OCI-LY7 (cell line): ENCODE data around the gene ETV3L. TPM values are rescaled to one million over a fixed set of nuclear protein-coding genes. Genes with fewer than 3 reads are reported as not detected.

ENCODE experiments used
- BruUV-seq: library from RNA; stranded (reverse); fragments of 400-500 nt; replicated peaks from 2 replicates; lab custom pipeline; 2021; lab: Mats Ljungman, UMichigan
- CTCF ChIA-PET: fragments of 300-600 bp; sonication (Branson Sonifier 250); formaldehyde crosslinking; loops from one replicate; lab custom pipeline; 2022; ENCODE audit warnings: antibody characterized with exemption; ENCODE audit not compliant: unreplicated experiment; lab: Charles Lee
- POLR2A ChIA-PET: fragments of 300-600 bp; sonication (Branson Sonifier 250); formaldehyde crosslinking; loops from one replicate; lab custom pipeline; 2022; ENCODE audit warnings: antibody characterized with exemption; lab: Charles Lee
- DNase-seq: peaks from one replicate; pipeline ENCODE4 v3.0.0-alpha.2; 2015; ENCODE audit warnings: low spot score
- H2AFZ ChIP-seq: fragments of 200-600 bp; sonication (generic), shearing (Covaris generic); 2 replicates; pipeline ENCODE4 v1.6.1; 2014; ENCODE audit warnings: mild to moderate bottlenecking, antibody characterized with exemption, low read length, moderate library complexity
- H3K27ac ChIP-seq: fragments of 200-600 bp; sonication (generic); 2 replicates; pipeline ENCODE4 v1.5.1; 2014; ENCODE audit warnings: mixed run types, low read depth, mild to moderate bottlenecking, moderate library complexity, low read length, inconsistent platforms; ENCODE audit not compliant: poor library complexity, severe bottlenecking
- H3K36me3 ChIP-seq: fragments of 200-600 bp; sonication (generic); 2 replicates; pipeline ENCODE4 v1.6.1; 2014; ENCODE audit warnings: mild to moderate bottlenecking, antibody characterized with exemption, low read length, moderate library complexity, mixed read lengths; ENCODE audit not compliant: insufficient read depth
- H3K4me1 ChIP-seq: fragments of 200-600 bp; sonication (generic); 2 replicates; pipeline ENCODE4 v1.5.1; 2014; ENCODE audit warnings: mild to moderate bottlenecking, low read length; ENCODE audit not compliant: insufficient read depth, poor library complexity, severe bottlenecking
- H3K4me2 ChIP-seq: fragments of 200-600 bp; sonication (generic); 2 replicates; pipeline ENCODE4 v1.6.1; 2014; ENCODE audit warnings: mild to moderate bottlenecking, low read length
- H3K4me3 ChIP-seq: fragments of 200-600 bp; sonication (generic); 2 replicates; pipeline ENCODE4 v1.5.1; 2014; ENCODE audit warnings: mild to moderate bottlenecking, low read depth, low read length; ENCODE audit not compliant: poor library complexity, severe bottlenecking
- H3K79me2 ChIP-seq: fragments of 200-600 bp; sonication (generic); 2 replicates; pipeline ENCODE4 v1.6.1; 2016; ENCODE audit warnings: low read depth, mild to moderate bottlenecking, low read length, moderate library complexity, mixed read lengths; ENCODE audit not compliant: insufficient read depth
- H3K9me2 ChIP-seq: fragments of 200-600 bp; sonication (generic); 2 replicates; pipeline ENCODE4 v1.6.1; 2016; ENCODE audit warnings: mild to moderate bottlenecking, low read length, mixed read lengths; ENCODE audit not compliant: insufficient read depth
- H3K9me3 ChIP-seq: fragments of 200-600 bp; sonication (generic); 2 replicates; pipeline ENCODE4 v1.6.1; 2014; ENCODE audit warnings: mild to moderate bottlenecking, mixed run types, low read length, mixed read lengths
- H4K20me1 ChIP-seq: fragments of 200-600 bp; sonication (generic); 2 replicates; pipeline ENCODE4 v1.6.1; 2014; ENCODE audit warnings: mild to moderate bottlenecking, antibody characterized with exemption, low read length, moderate library complexity, mixed read lengths; ENCODE audit not compliant: insufficient read depth
- EZH2phosphoT487 ChIP-seq: fragments of 200-600 bp; sonication (generic); IDR thresholded peaks from 2 replicates; pipeline ENCODE4 v1.6.1; 2018; ENCODE audit warnings: low read depth, borderline replicate concordance, mild to moderate bottlenecking, mixed run types, antibody characterized with exemption, low read length, moderate library complexity, mixed read lengths
- intact Hi-C: fragments of 100-400 bp; cut with micrococcal nuclease; formaldehyde crosslinking; loops from one replicate; pipeline ENCODE4 v1.10.0; 2022; ENCODE audit not compliant: unreplicated experiment
- total RNA-seq, 2 experiments: library from RNA; depleted of rRNA in 1 of 2; stranded (reverse); fragments of >200 nt in 1 of 2; shearing (Covaris generic) in 1 of 2; gene quantifications; 2 replicates each; pipeline ENCODE4 v1.2.3, GENCODE V29; 2014 to 2022
- TF ChIP-seq, protein P1 (sequence below): fragments of 200-600 bp; sonication (generic); conservative IDR thresholded peaks from 2 replicates; pipeline ENCODE4 v1.5.1; 2014; ENCODE audit warnings: mild to moderate bottlenecking, antibody characterized with exemption, low read length, moderate library complexity, mixed read lengths

ETV3L gene
- total RNA-seq, 2 experiments from 2014 or later, result not detected

DNA sequence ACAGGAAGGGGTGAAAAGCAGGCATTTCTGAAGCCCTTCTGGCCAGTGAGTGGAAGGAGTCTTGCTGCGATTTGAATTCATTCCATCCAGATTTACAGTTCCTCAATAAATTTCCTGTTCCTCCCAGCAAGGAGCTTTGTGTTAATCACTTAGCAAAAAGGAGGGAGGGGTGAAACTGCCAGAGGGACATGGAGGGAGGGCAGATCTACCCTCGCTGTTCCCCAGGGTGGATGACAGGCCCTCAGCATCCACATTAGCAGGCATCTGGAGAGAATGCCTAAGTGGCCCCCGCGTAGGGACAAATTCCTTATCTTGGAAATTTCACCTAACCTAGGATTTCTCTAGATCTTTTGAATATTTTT, 37.4 kb upstream of the ETV3L start:
- no peak for DNase-seq
- intact Hi-C loops, result no loop called here
- Histone ChIP-seq H3K27ac (no peak overlapping the region), H3K4me1 (peaks cover 22% of the 10 kb centered on the region), H3K4me2 (peak overlapping the region; percentile 75), H3K4me3 (peak overlapping the region; percentile 92), H2AFZ (no peak overlapping the region), H3K36me3 (peaks cover 43% of the 10 kb centered on the region), H3K9me2 (no peaks in the 10 kb centered on the region), H3K9me3 (no peaks in the 10 kb centered on the region), H4K20me1 (peaks cover 15% of the 10 kb centered on the region), H3K79me2 (peaks cover 23% of the 10 kb centered on the region)
- ChIA-PET POLR2A (no interaction called here), CTCF (no interaction called here)
- TF ChIP-seq, protein P1, sequence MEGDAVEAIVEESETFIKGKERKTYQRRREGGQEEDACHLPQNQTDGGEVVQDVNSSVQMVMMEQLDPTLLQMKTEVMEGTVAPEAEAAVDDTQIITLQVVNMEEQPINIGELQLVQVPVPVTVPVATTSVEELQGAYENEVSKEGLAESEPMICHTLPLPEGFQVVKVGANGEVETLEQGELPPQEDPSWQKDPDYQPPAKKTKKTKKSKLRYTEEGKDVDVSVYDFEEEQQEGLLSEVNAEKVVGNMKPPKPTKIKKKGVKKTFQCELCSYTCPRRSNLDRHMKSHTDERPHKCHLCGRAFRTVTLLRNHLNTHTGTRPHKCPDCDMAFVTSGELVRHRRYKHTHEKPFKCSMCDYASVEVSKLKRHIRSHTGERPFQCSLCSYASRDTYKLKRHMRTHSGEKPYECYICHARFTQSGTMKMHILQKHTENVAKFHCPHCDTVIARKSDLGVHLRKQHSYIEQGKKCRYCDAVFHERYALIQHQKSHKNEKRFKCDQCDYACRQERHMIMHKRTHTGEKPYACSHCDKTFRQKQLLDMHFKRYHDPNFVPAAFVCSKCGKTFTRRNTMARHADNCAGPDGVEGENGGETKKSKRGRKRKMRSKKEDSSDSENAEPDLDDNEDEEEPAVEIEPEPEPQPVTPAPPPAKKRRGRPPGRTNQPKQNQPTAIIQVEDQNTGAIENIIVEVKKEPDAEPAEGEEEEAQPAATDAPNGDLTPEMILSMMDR, result no peak
- no peak for TF ChIP-seq EZH2phosphoT487
- TSS peak; percentile 29 for BruUV-seq

DNA sequence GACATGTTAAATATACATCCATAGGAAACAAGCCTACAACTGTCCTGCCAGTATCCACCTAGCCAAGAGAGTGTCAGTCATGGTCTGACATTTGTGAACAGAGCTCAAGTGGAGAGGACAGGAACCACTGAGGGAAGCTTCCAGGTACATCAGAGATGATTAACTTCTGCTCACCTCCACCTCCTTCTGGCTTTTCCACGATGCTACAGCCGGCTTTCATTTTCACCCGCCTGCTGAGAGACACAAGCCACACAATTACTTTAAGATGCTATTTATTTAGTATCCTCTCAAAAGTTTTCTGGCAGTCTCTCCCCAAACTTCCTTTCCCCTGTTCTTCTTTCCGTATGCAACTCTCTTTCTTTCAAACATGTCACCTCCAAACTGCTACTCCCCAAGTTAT, 36.5 kb upstream of the ETV3L start:
- H3K4me3 ChIP-seq, result peak overlapping the region; percentile 92
- DNase-seq, result no peak
- TF ChIP-seq EZH2phosphoT487, result no peak
- TF ChIP-seq, protein P1, result no peak
- peaks cover 52% of the 10 kb centered on the region for H3K36me3 ChIP-seq
- H2AFZ ChIP-seq, result no peak overlapping the region
- BruUV-seq, result no TSS peak
- H3K4me1 ChIP-seq, result peaks cover 22% of the 10 kb centered on the region
- peak overlapping the region; percentile 75 for H3K4me2 ChIP-seq
- no peaks in the 10 kb centered on the region for H3K9me2 ChIP-seq
- H4K20me1 ChIP-seq, result peaks cover 15% of the 10 kb centered on the region
- intact Hi-C loops, result no loop called here
- peaks cover 23% of the 10 kb centered on the region for H3K79me2 ChIP-seq
- ChIA-PET CTCF (interaction anchor here (0.6 kb wide), 1 partner anchor 41 kb away, joined by 3 read pairs; no protein-coding TSS in a partner anchor), POLR2A (interaction anchor here (1.2 kb wide), 1 partner anchor 77 kb away, joined by 4 read pairs; no protein-coding TSS in a partner anchor)
- H3K9me3 ChIP-seq, result no peaks in the 10 kb centered on the region
- H3K27ac ChIP-seq, result no peak overlapping the region

DNA sequence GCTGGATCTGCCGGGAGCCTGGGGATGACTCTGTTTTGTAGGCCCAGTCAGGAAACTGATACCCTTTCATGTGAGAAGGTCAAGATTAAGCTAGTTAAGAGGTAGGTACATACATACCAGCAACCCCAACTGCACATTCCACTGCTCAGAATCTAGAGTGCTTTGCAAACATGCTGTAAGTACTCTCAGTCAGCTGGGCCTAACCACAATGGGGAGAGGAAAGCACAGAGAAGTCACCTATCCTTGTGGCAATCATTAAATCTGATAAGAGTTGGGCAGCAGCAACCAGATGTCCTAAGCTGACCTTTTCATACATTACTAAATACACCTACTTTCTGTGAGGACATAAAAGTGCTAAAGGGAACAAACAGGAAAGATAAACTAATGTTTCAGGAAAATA, 36.0 kb upstream of the ETV3L start:
- H3K4me2 ChIP-seq, result no peak overlapping the region
- TF ChIP-seq, protein P1, result no peak
- TF ChIP-seq EZH2phosphoT487, result no peak
- ChIA-PET CTCF (no interaction called here), POLR2A (interaction anchor here (1.2 kb wide), 1 partner anchor 77 kb away, joined by 4 read pairs; no protein-coding TSS in a partner anchor)
- H3K36me3 ChIP-seq, result peaks cover 56% of the 10 kb centered on the region
- H3K9me3 ChIP-seq, result no peaks in the 10 kb centered on the region
- H2AFZ ChIP-seq, result no peak overlapping the region
- H3K4me1 ChIP-seq, result peaks cover 22% of the 10 kb centered on the region
- intact Hi-C loops, result no loop called here
- H4K20me1 ChIP-seq, result peaks cover 15% of the 10 kb centered on the region
- H3K4me3 ChIP-seq, result no peak overlapping the region
- H3K9me2 ChIP-seq, result no peaks in the 10 kb centered on the region
- DNase-seq, result no peak
- H3K79me2 ChIP-seq, result peaks cover 23% of the 10 kb centered on the region
- BruUV-seq, result no TSS peak
- H3K27ac ChIP-seq, result no peak overlapping the region
